K562 (cell line): ENCODE results near the gene CTSW. TPM values are rescaled to one million over a fixed set of nuclear protein-coding genes. Genes with fewer than 3 reads are reported as not detected.

Source experiments
- ARID2 ChIP-seq: fragments of 450-650 bp; IDR thresholded peaks from 2 replicates; pipeline ENCODE4 v1.6.1; 2017; ENCODE audit warnings: antibody characterized with exemption, mild to moderate bottlenecking
- ATF7 ChIP-seq: fragments of 450-650 bp; IDR thresholded peaks from 2 replicates; pipeline ENCODE4 v1.7.1; 2014; ENCODE audit warnings: mild to moderate bottlenecking, moderate library complexity
- ERF ChIP-seq: fragments of 450-650 bp; formaldehyde crosslinking; IDR thresholded peaks from 2 replicates; pipeline ENCODE4 v1.4.0; 2020; ENCODE audit warnings: mild to moderate bottlenecking, mixed read lengths
- FOXJ3 ChIP-seq: sonication (generic); formaldehyde crosslinking; IDR thresholded peaks from 2 replicates; pipeline ENCODE4 v1.4.0; 2020; ENCODE audit warnings: mild to moderate bottlenecking, missing genetic modification reagents
- HEY1 ChIP-seq: fragments of 250-450 bp; sonication (Bioruptor Pico); IDR thresholded peaks from 2 replicates; pipeline ENCODE4 v1.5.0; 2020; ENCODE audit warnings: mild to moderate bottlenecking, moderate library complexity, borderline replicate concordance
- JUN ChIP-seq, 2 experiments: sonication (generic) in 1 of 2; formaldehyde crosslinking in 1 of 2; IDR thresholded peaks; 2 replicates each; pipeline versions ENCODE4 v1.6.1 to v1.8.0; 2012 to 2022; ENCODE audit warnings: borderline replicate concordance in 2 of 2, mild to moderate bottlenecking in 2 of 2, improper control_type of control experiment in 1 of 2, low read depth in 1 of 2, low read length in 1 of 2, missing genetic modification reagents in 1 of 2
- JUND ChIP-seq, 2 experiments: IDR thresholded peaks; 2 replicates in 1 of 2; 3 replicates in 1 of 2; pipeline ENCODE4 v1.6.1; 2011; ENCODE audit warnings: borderline replicate concordance in 2 of 2, low read depth in 2 of 2, low read length in 2 of 2, improper control_type of control experiment in 1 of 2, missing biosample characterization in 1 of 2, missing genetic modification characterization in 1 of 2, missing genetic modification reagents in 1 of 2
- NFYB ChIP-seq: IDR thresholded peaks from 2 replicates; pipeline ENCODE4 v1.6.1; 2011; ENCODE audit warnings: mild to moderate bottlenecking, moderate library complexity; ENCODE audit not compliant: insufficient read length; ENCODE audit errors: extremely low read depth
- RCOR1 ChIP-seq, 2 experiments: IDR thresholded peaks; 2 replicates each; pipeline ENCODE4 v1.6.1; 2012; ENCODE audit warnings: low read depth in 2 of 2, low read length in 2 of 2, borderline replicate concordance in 1 of 2, improper control_type of control experiment in 1 of 2
- SMC3 ChIP-seq: conservative IDR thresholded peaks from 2 replicates; pipeline ENCODE4 v1.6.1; 2011; ENCODE audit warnings: low read depth, low read length, improper control_type of control experiment; ENCODE audit not compliant: insufficient read depth
- ZBTB1 ChIP-seq: sonication (generic); formaldehyde crosslinking; IDR thresholded peaks from 2 replicates; pipeline ENCODE4 v1.8.1; 2023; ENCODE audit warnings: missing genetic modification reagents, low read depth, mild to moderate bottlenecking, borderline replicate concordance
- ZBTB7A ChIP-seq: IDR thresholded peaks from 2 replicates; pipeline ENCODE4 v1.6.1; 2011; ENCODE audit warnings: low read depth, mild to moderate bottlenecking, low read length, moderate library complexity, borderline replicate concordance; ENCODE audit not compliant: control insufficient read depth
- polyA plus RNA-seq, 8 experiments: library from polyadenylated mRNA; depleted of rRNA in 4 of 8; stranded (reverse) in 5 of 8; unstranded in 3 of 8; fragments of >200 nt; fragmentation: Nextera tagmentation in 2 of 8; fragmentation: Illumina TruSeq in 1 of 8; extraction: Ambion mirVana in 2 of 8; extraction: Trizol in 1 of 8; gene quantifications; 2 replicates each; pipeline versions ENCODE4 v1.2.1 to v1.2.3, GENCODE V29; 2011 to 2014; ENCODE audit warnings: inconsistent platforms in 1 of 8, missing spikeins in 1 of 8
- total RNA-seq, 7 experiments: library from RNA; depleted of rRNA in 6 of 7; stranded (reverse); fragments of >200 nt in 6 of 7; fragmentation: Illumina TruSeq in 2 of 7; extraction: Trizol in 2 of 7; gene quantifications; 2 replicates each; pipeline versions ENCODE4 v1.2.1 to v1.2.3, GENCODE V29; 2011 to 2021; ENCODE audit warnings: low replicate concordance in 1 of 7
- TF ChIP-seq, protein P1 (sequence below), 3 experiments: fragments of 200-800 bp in 1 of 3; sonication (Bioruptor generic) in 1 of 3; sonication (generic) in 1 of 3; formaldehyde crosslinking in 1 of 3; IDR thresholded peaks; 2 replicates each; pipeline versions ENCODE4 v1.6.1 to v1.8.0; 2016 to 2022; ENCODE audit warnings: mild to moderate bottlenecking in 2 of 3, missing compliant biosample characterization in 2 of 3, missing genetic modification characterization in 2 of 3, missing genetic modification reagents in 1 of 3
- TF ChIP-seq, protein P2 (sequence below): fragments of 450-650 bp; IDR thresholded peaks from 2 replicates; pipeline ENCODE4 v1.6.1; 2014; ENCODE audit warnings: low read depth, mild to moderate bottlenecking, moderate library complexity, borderline replicate concordance
- TF ChIP-seq, protein P3 (sequence below): fragments of 450-650 bp; IDR thresholded peaks from 2 replicates; pipeline ENCODE4 v1.6.1; 2016; ENCODE audit warnings: missing biosample characterization, missing genetic modification characterization
- TF ChIP-seq, protein P4 (sequence below): sonication (generic); formaldehyde crosslinking; IDR thresholded peaks from 2 replicates; pipeline ENCODE4 v1.8.1; 2023; ENCODE audit warnings: mild to moderate bottlenecking, missing genetic modification reagents
- TF ChIP-seq, protein P5 (sequence below), 2 experiments: IDR thresholded peaks; 2 replicates each; pipeline ENCODE4 v1.6.1; 2012; ENCODE audit warnings: improper control_type of control experiment in 2 of 2, low read depth in 2 of 2, low read length in 2 of 2, borderline replicate concordance in 1 of 2

Gene CTSW
- total and polyA plus RNA-seq, 9 of the 15 experiments (the other 6 are each of a cell fraction or from before 2014, with no cell fraction given): 0.04 TPM; not detected in 8

DNA sequence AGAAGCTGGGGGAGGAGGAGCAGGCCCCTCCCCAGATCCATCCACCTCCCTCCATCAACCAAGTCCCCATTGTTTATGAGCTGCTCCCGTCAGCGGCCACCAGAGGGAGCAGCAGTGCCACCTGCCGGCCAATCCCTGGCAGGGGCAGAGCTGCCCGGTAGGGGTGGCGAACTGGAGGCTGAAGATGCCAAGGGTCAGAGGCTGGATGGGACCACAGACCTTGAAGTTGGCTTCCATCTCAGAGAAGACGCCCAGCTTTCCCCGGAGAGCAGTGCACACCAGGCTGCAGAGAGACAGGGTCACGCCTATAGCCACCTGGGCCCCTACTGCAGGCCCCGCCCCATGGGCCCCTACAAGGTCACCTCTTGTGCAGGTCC, 5.1 kb downstream of the CTSW start (continued):
- TF ChIP-seq, protein P1, sequence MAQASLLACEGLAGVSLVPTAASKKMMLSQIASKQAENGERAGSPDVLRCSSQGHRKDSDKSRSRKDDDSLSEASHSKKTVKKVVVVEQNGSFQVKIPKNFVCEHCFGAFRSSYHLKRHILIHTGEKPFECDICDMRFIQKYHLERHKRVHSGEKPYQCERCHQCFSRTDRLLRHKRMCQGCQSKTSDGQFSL (CRISPR knock-in tag; IDR thresholded peaks at IDR 0.05): 0 out of 2 replicates have a peak, but pooled peaks have one; percentile 38
- TF ChIP-seq, protein P1 (tag; IDR thresholded peaks at IDR 0.05): no peak
- TF ChIP-seq HEY1 (CRISPR knock-in tag) (no peak), FOXJ3 (CRISPR knock-in tag) (no peak), JUND (IDR thresholded peaks at IDR 0.05; ENCODE audit: borderline replicate concordance, low read depth, low read length) (peak; percentile 47; the same call in 1 of the 2 replicates), JUND (tag; IDR thresholded peaks at IDR 0.05; ENCODE audit: borderline replicate concordance, low read depth, low read length) (no peak), ZBTB7A (peak; percentile 38; the same call in 1 of the 2 replicates), NFYB (peak; percentile 29), ERF (CRISPR knock-in tag) (0 out of 2 replicates have a peak, but pooled peaks have one; percentile 33), ARID2 (peak; percentile 50; the same call in 1 of the 2 replicates), JUN (IDR thresholded peaks at IDR 0.05; ENCODE audit: borderline replicate concordance, low read depth, low read length) (peak; percentile 45; the same call in 1 of the 2 replicates), JUN (CRISPR knock-in tag; IDR thresholded peaks at IDR 0.05; ENCODE audit: borderline replicate concordance) (no peak), RCOR1 (IDR thresholded peaks at IDR 0.05; ENCODE audit: borderline replicate concordance in 1 of 2, low read depth in 2 of 2, low read length in 2 of 2) (peak; percentile 37 to 51; a peak in 1 of 4 replicates), ATF7 (peak; percentile 55), SMC3 (peak; percentile 95), ZBTB1 (CRISPR knock-in tag) (no peak)
- TF ChIP-seq, protein P2, sequence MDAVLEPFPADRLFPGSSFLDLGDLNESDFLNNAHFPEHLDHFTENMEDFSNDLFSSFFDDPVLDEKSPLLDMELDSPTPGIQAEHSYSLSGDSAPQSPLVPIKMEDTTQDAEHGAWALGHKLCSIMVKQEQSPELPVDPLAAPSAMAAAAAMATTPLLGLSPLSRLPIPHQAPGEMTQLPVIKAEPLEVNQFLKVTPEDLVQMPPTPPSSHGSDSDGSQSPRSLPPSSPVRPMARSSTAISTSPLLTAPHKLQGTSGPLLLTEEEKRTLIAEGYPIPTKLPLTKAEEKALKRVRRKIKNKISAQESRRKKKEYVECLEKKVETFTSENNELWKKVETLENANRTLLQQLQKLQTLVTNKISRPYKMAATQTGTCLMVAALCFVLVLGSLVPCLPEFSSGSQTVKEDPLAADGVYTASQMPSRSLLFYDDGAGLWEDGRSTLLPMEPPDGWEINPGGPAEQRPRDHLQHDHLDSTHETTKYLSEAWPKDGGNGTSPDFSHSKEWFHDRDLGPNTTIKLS: no peak
- TF ChIP-seq, protein P3, sequence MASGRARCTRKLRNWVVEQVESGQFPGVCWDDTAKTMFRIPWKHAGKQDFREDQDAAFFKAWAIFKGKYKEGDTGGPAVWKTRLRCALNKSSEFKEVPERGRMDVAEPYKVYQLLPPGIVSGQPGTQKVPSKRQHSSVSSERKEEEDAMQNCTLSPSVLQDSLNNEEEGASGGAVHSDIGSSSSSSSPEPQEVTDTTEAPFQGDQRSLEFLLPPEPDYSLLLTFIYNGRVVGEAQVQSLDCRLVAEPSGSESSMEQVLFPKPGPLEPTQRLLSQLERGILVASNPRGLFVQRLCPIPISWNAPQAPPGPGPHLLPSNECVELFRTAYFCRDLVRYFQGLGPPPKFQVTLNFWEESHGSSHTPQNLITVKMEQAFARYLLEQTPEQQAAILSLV (tag): no peak
- TF ChIP-seq, protein P4, sequence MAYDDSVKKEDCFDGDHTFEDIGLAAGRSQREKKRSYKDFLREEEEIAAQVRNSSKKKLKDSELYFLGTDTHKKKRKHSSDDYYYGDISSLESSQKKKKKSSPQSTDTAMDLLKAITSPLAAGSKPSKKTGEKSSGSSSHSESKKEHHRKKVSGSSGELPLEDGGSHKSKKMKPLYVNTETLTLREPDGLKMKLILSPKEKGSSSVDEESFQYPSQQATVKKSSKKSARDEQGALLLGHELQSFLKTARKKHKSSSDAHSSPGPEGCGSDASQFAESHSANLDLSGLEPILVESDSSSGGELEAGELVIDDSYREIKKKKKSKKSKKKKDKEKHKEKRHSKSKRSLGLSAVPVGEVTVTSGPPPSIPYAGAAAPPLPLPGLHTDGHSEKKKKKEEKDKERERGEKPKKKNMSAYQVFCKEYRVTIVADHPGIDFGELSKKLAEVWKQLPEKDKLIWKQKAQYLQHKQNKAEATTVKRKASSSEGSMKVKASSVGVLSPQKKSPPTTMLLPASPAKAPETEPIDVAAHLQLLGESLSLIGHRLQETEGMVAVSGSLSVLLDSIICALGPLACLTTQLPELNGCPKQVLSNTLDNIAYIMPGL (CRISPR knock-in tag): peak; percentile 36; the same call in 1 of the 2 replicates
- TF ChIP-seq, protein P5, sequence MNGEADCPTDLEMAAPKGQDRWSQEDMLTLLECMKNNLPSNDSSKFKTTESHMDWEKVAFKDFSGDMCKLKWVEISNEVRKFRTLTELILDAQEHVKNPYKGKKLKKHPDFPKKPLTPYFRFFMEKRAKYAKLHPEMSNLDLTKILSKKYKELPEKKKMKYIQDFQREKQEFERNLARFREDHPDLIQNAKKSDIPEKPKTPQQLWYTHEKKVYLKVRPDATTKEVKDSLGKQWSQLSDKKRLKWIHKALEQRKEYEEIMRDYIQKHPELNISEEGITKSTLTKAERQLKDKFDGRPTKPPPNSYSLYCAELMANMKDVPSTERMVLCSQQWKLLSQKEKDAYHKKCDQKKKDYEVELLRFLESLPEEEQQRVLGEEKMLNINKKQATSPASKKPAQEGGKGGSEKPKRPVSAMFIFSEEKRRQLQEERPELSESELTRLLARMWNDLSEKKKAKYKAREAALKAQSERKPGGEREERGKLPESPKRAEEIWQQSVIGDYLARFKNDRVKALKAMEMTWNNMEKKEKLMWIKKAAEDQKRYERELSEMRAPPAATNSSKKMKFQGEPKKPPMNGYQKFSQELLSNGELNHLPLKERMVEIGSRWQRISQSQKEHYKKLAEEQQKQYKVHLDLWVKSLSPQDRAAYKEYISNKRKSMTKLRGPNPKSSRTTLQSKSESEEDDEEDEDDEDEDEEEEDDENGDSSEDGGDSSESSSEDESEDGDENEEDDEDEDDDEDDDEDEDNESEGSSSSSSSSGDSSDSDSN (IDR thresholded peaks at IDR 0.05; ENCODE audit: borderline replicate concordance in 1 of 2, low read depth in 2 of 2, low read length in 2 of 2): 0 out of 4 replicates have a peak, but pooled peaks of 1 of the 2 experiments have one; percentile 29
